GM18517 (cell line): ENCODE measurements around the gene SEC22A.

ENCODE experiments used
- ATAC-seq: cut with Tn5 transposase; IDR thresholded peaks from one replicate; pipeline ENCODE4 v1.9.1; 2021; ENCODE audit warnings: mild to moderate bottlenecking, moderate library complexity; ENCODE audit not compliant: unreplicated experiment

The SEC22A gene

DNA sequence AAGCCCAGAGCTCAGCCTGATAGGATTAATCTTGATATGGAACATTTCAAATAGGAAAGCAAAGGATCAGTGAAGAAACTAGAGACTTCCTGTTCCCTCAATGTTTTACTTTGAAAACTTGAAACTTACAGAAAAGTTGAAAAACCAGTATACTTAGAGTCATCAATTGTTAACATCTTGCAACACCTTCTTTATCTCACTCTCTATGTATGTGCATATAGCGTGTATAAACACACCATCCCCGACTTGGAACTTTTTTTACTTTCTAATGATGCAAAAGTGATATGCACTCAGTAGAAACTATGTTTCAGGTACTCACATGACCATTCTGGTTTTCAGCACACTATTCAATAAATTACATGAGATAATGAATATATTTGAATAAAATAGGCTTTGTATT, 60.5 kb downstream of the SEC22A start:
- ATAC-seq, result no peak

DNA sequence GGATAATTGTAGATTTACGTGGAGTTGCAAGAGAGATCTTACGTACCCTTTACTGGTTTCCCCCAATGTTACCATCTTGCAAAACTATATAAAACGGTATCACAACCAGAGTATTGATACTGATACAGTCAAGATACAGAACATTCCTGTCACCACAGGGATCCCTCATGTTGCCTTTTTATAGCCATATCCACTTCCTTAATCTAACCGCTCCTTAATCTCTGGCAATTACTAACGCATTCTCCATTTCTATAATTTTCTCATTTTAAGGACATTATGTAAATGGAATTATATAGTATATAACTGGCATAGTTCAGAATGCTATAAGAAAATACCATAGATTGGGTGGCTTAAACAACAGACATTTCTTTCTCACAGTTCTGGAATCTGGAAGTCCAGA, 61.1 kb downstream of the SEC22A start:
- no peak for ATAC-seq

DNA sequence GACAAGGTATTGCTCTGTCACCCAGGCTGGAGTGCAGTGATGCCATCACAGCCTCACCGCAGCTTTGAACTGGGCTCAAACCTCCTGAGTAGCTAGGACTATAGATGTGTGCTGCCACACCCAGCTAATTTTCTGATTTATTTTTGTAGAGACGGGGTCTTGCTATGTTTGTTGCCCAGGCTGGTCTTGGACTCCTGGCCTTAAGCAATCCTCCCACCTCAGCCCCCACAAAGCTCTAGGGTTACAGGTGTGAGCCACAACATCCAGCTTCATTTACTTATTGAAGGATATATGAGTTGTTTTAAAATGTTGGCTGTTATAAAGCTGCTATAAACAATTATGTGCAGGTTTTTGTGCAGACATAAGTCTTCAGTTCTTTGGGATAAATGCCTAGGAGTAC, 62.2 kb downstream of the SEC22A start:
- ATAC-seq, result no peak

DNA sequence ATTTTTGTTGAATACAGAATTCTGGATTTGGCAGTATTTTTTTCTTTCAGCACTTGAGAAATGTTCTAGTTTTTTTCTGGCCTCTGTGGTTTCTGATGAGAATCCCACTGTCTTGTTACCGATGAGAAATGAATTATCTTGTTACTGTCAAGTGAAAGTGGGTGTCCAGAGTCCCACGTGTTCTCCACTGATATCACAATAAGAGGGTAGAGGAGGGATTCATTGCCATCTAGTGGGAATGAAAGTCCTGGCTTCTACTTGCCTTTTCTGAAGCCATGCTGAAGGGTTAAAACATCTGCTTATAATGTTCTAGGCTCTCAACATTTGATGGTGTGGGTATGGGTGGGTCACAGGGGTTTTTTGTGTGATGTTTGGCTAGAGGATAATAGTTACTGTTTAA, 66.1 kb downstream of the SEC22A start:
- no peak for ATAC-seq

DNA sequence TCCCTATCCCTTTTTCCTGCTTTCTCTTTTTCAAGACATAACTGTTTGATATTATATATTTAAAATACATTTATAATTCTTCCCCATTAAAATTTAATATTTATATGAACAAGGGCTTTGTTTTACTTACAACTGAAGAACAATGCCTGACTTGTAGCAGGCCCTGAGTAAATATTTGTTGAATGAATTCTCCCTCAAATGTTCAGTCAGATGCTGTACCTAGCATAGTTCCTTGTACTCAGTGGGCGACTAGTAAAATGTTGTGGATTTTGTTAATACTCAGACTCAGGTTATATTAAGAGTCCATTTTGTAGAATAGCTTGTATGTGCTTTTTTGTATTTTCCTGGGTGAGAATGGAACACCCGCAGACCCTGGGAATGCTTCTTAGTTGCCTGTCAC, 69.1 kb downstream of the SEC22A start:
- ATAC-seq, result no peak

DNA sequence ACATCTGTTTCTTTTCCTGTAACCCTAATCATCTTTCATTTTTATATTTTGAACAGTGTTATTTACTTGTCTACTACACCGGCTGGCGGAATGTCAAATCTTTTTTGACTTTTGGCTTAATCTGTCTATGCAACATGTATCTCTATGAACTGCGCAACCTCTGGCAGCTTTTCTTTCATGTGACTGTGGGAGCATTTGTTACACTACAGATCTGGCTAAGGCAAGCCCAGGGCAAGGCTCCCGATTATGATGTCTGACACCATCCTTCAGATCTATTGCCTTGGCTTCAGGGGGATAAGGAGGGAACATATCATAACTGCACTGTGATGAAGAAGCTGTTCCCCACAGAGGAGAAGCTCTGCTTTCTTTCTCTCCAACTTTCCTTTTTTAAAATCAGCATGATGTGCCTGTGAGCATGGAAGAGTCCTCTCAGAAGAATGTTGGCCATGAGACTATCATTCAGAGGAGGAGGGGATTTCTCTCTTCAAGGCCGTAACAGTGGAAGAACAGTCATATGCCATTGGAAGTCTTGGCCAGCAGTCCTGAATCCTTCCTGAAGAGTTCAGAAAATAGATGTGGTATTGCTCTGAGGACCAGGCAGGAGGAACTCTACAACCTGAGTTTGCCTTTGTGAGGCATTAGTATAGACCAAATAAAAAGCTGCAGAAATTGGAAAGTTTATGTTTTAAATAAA, 69.9 kb downstream of the SEC22A start:
- no peak for ATAC-seq

DNA sequence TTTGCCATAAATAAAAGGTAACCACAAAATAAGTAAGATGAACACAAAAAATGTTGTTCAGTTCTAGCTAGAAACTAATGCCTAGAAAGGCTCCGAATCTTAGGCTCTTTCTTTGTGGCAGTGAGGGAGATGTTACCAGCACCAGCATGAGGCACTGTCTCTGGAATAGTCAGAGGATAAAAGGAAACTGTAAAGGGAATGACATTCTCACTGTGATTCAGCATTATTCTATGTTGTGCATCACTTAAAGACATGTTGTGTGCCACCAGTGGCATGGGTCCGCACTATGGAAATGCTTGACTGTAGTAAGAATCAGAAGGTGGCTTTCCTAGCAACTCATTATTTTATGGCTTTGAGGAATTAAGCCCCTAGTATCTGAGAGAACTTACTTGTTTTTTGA, 70.8 kb downstream of the SEC22A start:
- no peak for ATAC-seq

DNA sequence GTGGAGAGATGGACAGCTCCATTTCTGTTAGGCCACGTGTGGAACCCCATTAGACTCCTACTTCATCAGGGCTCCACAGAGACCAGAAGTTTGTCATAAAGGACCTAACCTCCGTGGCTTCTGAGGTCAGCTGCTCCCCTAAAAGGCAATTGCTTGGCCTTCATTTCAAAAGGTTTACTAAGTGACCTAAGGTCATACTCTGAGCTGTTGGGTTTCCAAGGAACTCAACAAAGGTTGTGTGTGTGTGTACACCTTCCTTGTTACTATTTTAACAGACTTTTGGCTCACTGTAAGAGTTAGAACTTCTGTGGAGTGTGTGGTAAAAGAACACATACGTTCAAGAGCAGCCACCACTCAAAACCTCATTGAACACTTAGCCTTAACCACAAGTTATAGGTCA, 73.9 kb downstream of the SEC22A start:
- ATAC-seq, result no peak

DNA sequence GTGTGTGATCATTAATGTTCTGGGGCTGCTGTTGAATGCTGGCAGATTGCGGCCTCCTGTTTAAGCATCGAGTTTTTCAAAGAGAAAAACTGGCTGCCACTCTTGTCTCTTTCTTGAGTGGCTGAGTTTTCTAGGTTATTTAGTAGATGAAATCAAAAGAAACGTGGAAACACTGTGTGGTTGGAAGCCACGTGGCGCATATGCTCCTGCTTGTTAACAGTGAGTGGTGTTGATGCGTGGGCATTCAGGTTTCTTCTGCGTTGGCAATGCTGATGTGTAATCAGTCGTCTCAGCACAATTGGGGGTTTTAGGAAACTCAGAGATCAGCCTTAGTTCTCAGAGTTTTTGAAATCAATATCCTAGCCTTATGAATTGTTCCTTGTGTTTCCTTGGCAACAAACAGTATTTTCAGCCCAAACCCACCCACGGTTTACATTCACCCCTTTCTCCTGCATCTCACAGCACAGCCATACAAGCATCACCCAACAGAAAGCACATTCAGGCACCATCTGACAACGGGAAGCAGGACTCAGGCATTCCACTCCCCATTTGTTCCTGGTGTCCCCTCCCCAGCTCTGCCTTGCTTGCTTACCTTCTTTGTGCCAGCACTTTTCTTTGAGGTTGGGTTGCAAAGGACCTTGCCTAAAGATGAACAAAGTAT, 74.7 kb downstream of the SEC22A start:
- ATAC-seq, result no peak

DNA sequence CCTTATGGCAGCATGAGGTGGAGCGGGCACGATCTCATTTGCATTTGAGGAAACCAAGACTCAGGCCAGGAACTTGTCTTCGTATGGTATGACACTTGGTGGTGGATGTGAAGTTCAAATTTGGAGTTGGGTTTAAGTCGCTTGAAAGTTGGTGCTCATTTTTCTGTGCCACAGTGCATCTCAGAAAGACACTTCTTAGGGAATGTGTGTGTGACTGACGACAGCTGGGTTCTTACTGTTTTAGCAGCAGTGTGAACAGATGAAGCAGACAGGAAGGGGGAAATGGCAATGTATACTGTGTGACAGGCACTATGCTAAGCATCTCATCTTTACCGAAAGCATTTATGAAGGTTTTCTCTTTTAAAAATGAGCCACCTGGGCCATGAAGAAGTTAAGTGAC, 75.4 kb downstream of the SEC22A start:
- no peak for ATAC-seq

DNA sequence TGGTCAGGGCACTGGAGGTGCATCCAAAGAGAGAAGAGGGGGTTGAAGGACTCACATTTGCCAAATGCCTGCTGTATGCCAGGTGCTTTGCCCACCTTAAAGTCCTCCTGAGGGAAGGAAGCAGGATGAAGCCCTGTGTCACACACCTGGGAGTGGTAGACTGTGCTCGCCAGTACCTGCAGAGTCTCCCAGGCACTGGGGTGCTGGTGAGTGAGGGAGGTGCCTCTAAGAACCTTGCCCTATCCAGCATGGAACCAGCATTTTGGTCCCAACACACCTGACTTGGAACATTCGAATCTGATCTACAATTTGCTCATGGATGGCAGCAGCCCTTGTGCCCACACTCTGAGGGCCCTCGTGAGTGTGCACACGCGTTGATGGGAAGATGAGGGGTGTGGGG, 76.7 kb downstream of the SEC22A start:
- ATAC-seq, result no peak

DNA sequence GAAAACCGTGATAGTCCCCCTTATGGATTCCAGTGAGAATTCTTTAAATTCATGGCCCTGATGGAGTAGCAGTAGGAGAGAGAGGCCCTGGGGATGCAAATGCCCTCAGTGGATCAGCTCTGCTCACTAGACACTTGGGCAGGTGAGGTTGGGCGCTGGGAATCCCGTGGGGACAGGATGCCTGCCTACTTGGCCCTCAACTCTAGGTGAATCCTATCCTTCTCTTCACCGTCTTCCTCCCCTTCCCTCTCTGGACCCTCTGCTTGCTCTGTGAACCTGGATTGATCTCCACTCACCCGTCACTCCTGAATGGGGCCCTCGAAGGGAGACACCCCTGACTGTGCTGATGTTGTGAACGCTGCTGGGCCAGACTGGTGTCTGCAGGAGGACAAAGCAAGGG, 77.4 kb downstream of the SEC22A start:
- ATAC-seq, result no peak

DNA sequence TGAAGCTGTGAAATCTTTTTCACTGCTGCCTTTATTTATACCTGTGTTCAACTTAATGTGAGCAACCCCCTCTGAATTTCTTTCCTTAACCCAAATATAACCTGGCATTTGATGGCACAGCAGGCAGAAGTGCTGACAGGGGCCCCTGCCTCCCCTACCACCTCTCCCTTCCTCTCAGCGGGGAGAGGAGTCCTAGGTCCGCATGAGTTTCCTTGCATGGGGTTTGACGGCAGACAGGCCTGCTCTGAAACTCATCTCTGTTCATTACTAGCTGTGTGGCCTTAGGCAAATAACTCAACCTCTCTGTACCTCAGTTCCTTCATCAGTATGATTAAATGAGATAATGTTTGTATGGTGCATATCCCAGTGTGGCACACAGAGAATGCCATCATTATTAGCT, 79.7 kb downstream of the SEC22A start:
- no peak for ATAC-seq

DNA sequence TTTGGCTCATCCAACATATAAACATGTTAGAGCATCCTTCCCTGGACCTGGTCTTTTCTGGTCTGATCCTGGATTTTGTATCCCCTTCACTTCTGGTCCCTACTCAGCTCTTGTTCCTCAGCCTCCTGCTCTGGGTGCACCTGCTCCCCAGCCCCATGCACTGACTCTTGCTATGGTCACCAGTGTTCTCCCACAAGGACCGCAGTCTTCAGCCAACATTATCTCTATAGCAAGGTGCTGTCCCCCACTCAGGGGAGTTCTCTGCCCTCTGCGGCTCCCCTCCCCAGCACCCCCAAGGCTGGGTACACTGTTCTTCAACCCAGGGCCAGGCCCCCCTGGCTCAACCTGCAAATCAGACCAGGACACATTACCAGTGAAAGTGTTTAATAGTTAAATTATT, 80.2 kb downstream of the SEC22A start:
- no peak for ATAC-seq

DNA sequence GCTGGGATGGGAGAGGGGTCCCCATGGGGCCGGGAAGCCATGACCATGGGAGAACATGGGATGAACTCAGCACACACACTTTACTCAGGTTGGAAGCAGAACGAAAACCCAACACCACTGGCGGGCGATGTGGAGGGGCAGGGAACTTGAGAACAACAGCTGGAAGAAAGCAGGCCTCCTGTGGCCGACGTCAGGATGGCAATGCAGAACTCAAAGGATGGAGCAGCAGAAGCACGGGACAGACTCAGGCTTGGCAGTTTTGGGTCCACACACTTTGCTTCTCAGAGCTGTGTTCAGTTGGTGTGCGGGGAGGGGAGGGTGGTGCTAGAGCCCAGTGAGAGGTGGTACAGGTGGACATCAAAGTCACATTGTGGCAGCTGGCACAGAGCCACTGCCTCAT, 80.7 kb downstream of the SEC22A start:
- no peak for ATAC-seq

DNA sequence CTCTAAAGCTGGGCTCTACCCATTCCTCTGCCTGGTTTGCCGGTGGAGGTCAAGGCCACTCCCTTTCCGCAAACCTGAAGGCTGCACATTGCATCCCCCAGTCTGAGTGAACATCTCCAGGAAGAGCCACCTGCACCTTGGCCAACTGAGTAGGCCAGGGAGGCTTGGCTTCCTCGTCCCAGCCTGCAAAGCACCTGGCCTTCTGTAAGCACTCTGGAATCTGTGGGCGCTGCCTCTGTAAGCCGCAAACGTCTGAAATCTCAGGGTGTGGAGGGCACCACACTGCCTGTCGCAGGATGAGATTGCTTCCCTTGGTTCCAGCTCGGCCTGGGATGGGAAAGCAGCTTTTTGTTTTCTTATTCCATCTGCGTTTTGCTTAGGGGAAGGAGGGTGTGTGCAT, 81.3 kb downstream of the SEC22A start:
- ATAC-seq, result no peak

DNA sequence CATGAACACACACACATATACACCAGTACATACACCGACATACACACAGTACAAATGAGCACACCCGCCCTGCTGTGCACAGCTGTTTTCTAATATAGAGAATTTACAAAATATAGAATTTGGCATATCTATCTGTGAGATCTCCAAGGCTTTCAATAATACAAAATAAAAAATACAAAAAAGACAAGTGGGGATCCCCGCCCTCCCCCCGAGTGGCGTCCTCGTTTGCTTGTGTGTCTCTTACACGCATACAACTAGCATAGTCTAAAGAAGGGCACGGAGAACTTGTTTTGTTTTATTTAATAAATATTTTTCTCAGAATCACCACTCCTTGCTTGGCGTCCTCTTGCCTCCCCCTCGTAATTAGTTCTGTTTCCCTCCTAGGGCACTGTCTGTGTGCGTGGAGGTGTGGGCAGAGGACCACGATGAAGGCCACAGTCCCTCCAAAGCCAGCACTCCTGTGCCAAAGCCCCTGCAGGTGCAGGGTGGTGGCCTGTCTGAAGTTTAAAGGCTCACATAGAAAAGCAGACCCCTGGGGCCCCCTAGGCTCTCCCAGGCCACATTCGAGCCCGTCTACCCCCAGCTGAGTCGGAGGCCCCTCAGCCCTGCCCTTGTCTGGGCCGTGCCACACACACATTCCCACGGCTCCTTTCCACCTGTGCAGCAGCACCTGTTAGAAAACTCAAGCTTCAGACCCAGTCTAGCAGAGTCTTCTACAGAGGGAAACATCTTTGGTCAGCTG, 82.1 kb downstream of the SEC22A start:
- no peak for ATAC-seq

DNA sequence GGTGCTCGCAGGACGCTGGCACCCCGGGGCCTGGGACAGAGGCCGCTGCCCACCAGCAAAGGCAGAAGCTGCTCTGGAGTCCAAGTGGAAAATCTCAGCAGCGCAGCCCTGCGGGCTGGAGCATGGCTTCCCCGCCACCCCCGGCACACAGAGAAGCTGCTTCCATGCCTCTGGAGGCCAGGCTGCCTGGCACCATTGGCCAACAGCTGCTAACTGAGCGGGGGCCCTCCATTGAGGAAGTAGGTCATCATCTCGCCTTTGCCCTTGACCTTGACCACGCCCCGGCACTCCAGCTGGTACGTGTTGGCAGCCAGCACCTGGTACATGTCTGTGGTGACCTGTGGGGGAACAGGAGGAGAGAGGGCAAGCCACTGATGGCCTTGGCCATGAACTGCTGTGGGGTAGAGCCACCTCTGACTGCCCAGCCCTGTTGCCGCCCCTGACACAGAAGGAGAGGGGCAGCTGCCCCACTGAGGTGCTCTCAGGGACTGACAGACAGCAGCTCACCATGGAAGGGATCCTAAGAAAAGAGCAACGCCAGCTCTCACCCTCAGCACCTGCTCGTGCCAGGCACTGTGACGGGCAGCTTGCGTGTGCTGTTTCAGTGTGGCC, 82.8 kb downstream of the SEC22A start:
- no peak for ATAC-seq

DNA sequence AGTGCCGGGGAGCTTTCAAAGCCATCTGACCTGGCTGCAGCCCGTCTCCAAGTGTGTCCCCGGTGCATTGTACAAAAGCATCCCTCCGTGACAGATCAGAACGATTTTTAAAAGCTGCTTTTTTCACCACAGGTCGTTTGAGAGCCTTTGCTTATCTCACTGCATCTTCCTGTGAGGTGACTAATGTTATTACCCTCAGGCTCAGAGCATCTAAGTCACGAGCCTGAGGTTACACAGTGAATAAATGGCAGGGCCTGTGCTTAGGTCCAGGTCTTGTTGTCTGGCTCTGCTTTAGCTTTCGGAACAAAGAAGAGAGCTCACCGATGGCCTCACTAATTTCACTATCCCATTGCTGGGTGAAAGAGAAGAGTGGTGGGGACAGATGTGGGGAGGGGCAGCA, 83.3 kb downstream of the SEC22A start:
- no peak for ATAC-seq

DNA sequence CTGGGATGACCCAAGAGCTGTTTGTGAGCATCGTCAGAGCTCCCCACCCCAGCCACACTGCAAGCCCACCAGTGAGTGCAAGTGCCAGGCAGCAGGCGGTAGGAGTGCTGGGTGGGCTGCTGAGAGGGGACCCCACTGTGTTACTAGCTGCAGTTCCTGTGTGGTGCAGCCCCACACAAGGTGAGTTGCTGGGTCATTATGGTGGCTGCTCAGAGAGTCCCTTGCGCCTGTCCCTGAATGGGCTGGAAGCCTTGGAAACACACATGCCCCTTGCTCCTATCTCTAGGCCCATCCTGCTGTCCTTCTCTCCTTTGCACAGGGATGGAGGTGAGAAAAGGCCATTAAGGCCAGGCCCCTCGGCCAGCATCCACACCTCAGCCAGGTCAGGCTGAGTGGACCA, 83.7 kb downstream of the SEC22A start:
- ATAC-seq, result no peak

DNA sequence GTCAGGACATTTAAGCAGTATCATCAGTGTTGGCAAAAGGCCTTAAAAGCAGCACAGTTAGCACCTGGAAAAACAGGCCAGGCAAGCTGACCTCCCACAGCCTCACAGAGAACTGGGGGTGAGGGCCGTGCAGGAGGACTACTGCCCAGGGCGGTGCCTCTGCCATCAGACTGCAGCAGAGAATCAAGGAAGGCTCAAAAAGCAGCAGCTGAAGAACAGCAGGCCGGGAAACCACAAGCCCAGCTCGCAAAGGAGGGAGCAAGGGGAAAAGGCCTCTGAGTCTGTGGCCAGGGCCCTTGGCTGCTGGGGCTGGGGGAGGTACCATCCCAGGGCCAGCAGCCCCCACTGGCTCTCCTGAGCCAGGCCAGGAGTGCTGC, 84.2 kb downstream of the SEC22A start:
- no peak for ATAC-seq
